Endodermal cell (in vitro differentiated cells): ENCODE measurements around the gene FPR1. TPM values are rescaled to one million over a fixed set of nuclear protein-coding genes. Genes with fewer than 3 reads are reported as not detected.
A peak's percentile ranks its signal among the peaks of the same experiment; 100 is the strongest.

Source experiments
- DNase-seq: peaks from one replicate; pipeline ENCODE4 v3.0.0-alpha.2; 2017
- H3K27ac ChIP-seq: 2 replicates; pipeline ENCODE4 v1.5.1; 2013; ENCODE audit warnings: mild to moderate bottlenecking, low read depth, low read length, moderate library complexity
- H3K27me3 ChIP-seq: 2 replicates; pipeline ENCODE4 v1.6.1; 2013; ENCODE audit warnings: mild to moderate bottlenecking, low read length, moderate library complexity; ENCODE audit not compliant: insufficient read depth, control insufficient read depth, poor library complexity, severe bottlenecking
- H3K36me3 ChIP-seq: 2 replicates; pipeline ENCODE4 v1.7.0; 2013; ENCODE audit warnings: mild to moderate bottlenecking, low read length, moderate library complexity; ENCODE audit not compliant: control insufficient read depth, insufficient read depth
- H3K4me1 ChIP-seq: one replicate; pipeline ENCODE4 v1.7.0; 2013; ENCODE audit warnings: low read length; ENCODE audit not compliant: control insufficient read depth, insufficient read depth
- H3K4me3 ChIP-seq: 2 replicates; pipeline ENCODE4 v1.5.1; 2013; ENCODE audit warnings: mild to moderate bottlenecking, low read length, moderate library complexity
- H3K9ac ChIP-seq: 2 replicates; pipeline ENCODE4 v1.6.1; 2013; ENCODE audit warnings: mild to moderate bottlenecking, low read length, moderate library complexity; ENCODE audit not compliant: poor library complexity, severe bottlenecking; ENCODE audit errors: extremely low read depth
- H3K9me3 ChIP-seq: 2 replicates; pipeline ENCODE4 v1.6.1; 2013; ENCODE audit warnings: mild to moderate bottlenecking, low read length, moderate library complexity; ENCODE audit not compliant: control insufficient read depth
- H3K27ac Mint-ChIP-seq: 2 replicates; pipeline ENCODE4 v1.8.0; 2020; ENCODE audit warnings: mixed read lengths
- H3K27me3 Mint-ChIP-seq: 2 replicates; pipeline ENCODE4 v1.8.0; 2021; ENCODE audit warnings: mild to moderate bottlenecking, mixed read lengths; ENCODE audit not compliant: insufficient read depth
- H3K36me3 Mint-ChIP-seq: 2 replicates; pipeline ENCODE4 v1.8.0; 2020; ENCODE audit warnings: low read depth, mixed read lengths
- H3K4me1 Mint-ChIP-seq: 2 replicates; pipeline ENCODE4 v1.8.0; 2020; ENCODE audit warnings: mixed read lengths
- H3K4me3 Mint-ChIP-seq: 2 replicates; pipeline ENCODE4 v1.8.0; 2020; ENCODE audit warnings: mild to moderate bottlenecking, moderate library complexity, mixed read lengths
- H3K9me3 Mint-ChIP-seq: 2 replicates; pipeline ENCODE4 v1.8.0; 2020; ENCODE audit warnings: mild to moderate bottlenecking, mixed read lengths
- CTCF ChIP-seq: fragments of 200-600 bp; sonication (generic); conservative IDR thresholded peaks from 2 replicates; pipeline ENCODE4 v1.5.0; 2021; ENCODE audit warnings: antibody characterized with exemption, mild to moderate bottlenecking
- WGBS, 2 experiments: methylation state at CpG; one replicate each; pipeline versions ENCODE4 v1.1.5 to v1.1.7; 2013; ENCODE audit warnings: missing lambda C conversion rate in 2 of 2, mixed read lengths in 1 of 2; ENCODE audit not compliant: insufficient coverage in 1 of 2, insufficient read length in 1 of 2; 5-methylcytosine and 5-hydroxymethylcytosine counted together
- total RNA-seq, 2 donors: library from RNA; stranded (reverse); fragmentation: NEBNext Ultra II Directional in 1 of 2; extraction: Animal tissue kit (Norgen Biotek cat#: 25700) in 1 of 2; gene quantifications; 2 replicates in 1 of 2; 3 replicates in 1 of 2; pipeline ENCODE4 v1.2.1, GENCODE V29; 2021

The FPR1 gene
- total RNA-seq, 2 donors from 2014 or later: not detected

DNA sequence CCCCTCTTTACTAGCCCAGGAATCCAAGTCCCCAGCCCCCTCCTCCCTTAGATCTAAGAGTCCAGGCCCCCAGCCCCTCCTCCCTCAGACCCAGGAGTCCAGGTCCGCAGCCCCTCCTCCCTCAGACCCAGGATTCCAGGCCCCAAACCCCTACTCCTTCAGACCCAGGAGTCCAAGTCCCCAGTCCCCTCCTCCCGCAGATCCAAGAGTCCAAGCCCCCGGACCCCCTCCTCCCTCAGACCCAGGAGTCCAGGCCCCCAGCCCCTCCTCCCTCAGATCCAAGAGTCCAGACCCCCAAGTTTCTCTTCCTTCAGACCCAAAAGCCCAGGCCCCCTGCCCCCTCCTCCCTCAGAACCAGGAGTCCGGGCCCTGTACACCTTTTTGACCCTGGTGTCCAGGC, 47.1 kb downstream of the FPR1 start:
- H3K4me3 ChIP-seq: peak overlapping the region; percentile 81
- Mint-ChIP-seq H3K4me1 (peaks cover 16% of the 10 kb centered on the region), H3K9me3 (no peaks in the 10 kb centered on the region), H3K27me3 (peaks cover 7% of the 10 kb centered on the region), H3K36me3 (peaks cover 47% of the 10 kb centered on the region), H3K4me3 (peak overlapping the region; percentile 67), H3K27ac (peak overlapping the region; percentile 84)
- H3K9ac ChIP-seq: peak overlapping the region; percentile 78
- no peaks in the 10 kb centered on the region for H3K4me1 ChIP-seq
- no peaks in the 10 kb centered on the region for H3K27me3 ChIP-seq
- 69 to 88% methylated on average over 1 to 4 of the region's 4 CpGs for WGBS, 2 experiments
- no peaks in the 10 kb centered on the region for H3K9me3 ChIP-seq
- no peak for TF ChIP-seq CTCF
- H3K36me3 ChIP-seq: peaks cover 68% of the 10 kb centered on the region
- no peak for DNase-seq
- H3K27ac ChIP-seq: peak overlapping the region; percentile 72

- peak overlapping the region; percentile 78 for H3K9ac ChIP-seq
- no peaks in the 10 kb centered on the region for H3K4me1 ChIP-seq
- peak; percentile 98 for DNase-seq
- H3K4me3 ChIP-seq: peak overlapping the region; percentile 81
- Mint-ChIP-seq H3K4me3 (peak overlapping the region; percentile 67), H3K27me3 (peaks cover 3% of the 10 kb centered on the region), H3K36me3 (peaks cover 55% of the 10 kb centered on the region), H3K27ac (peak overlapping the region; percentile 97), H3K4me1 (peaks cover 16% of the 10 kb centered on the region), H3K9me3 (no peaks in the 10 kb centered on the region)
- 7 to 12% methylated on average over 10 to 74 of the region's 74 CpGs for WGBS, 2 experiments
- peak; percentile 75 for TF ChIP-seq CTCF
- H3K36me3 ChIP-seq: peaks cover 76% of the 10 kb centered on the region
- H3K27me3 ChIP-seq: no peaks in the 10 kb centered on the region
- H3K27ac ChIP-seq: peak overlapping the region; percentile 72
- H3K9me3 ChIP-seq: no peaks in the 10 kb centered on the region
These were observed 47.8 kb downstream of the FPR1 start for GRCh38 chr19:51703575-51704515.

- H3K4me1 ChIP-seq: no peaks in the 10 kb centered on the region
- H3K4me3 Mint-ChIP-seq: peak overlapping the region; percentile 67
- H3K27me3 Mint-ChIP-seq: no peaks in the 10 kb centered on the region
- H3K27ac Mint-ChIP-seq: peak overlapping the region; percentile 97
- peaks cover 59% of the 10 kb centered on the region for H3K36me3 Mint-ChIP-seq
- H3K36me3 ChIP-seq: peaks cover 85% of the 10 kb centered on the region
- H3K9me3 ChIP-seq: no peaks in the 10 kb centered on the region
- peak overlapping the region; percentile 27 for H3K9ac ChIP-seq
- no peaks in the 10 kb centered on the region for H3K27me3 ChIP-seq
- no peak overlapping the region for H3K27ac ChIP-seq
- H3K4me3 ChIP-seq: peak overlapping the region; percentile 69
- TF ChIP-seq CTCF: no peak
- H3K9me3 Mint-ChIP-seq: no peaks in the 10 kb centered on the region
- WGBS, 2 experiments: 33 to 63% methylated on average over 30 to 46 of the region's 46 CpGs
- DNase-seq: peak; percentile 92
- H3K4me1 Mint-ChIP-seq: peaks cover 16% of the 10 kb centered on the region
These were observed 48.7 kb downstream of the FPR1 start for GRCh38 chr19:51702825-51703574.
